IPS-11a (cell line): ENCODE data around the gene ASCC1.
"Not testable (repeated sequence)": the region's sequence is repeated elsewhere in the genome, so short reads cannot be mapped to it uniquely, and the experiment has no call there.

Experiments used
- H3K4me3 ChIP-seq: one replicate; pipeline ENCODE4 v1.5.1; 2013; ENCODE audit warnings: low read depth, low read length, control low read depth

The ASCC1 gene

DNA sequence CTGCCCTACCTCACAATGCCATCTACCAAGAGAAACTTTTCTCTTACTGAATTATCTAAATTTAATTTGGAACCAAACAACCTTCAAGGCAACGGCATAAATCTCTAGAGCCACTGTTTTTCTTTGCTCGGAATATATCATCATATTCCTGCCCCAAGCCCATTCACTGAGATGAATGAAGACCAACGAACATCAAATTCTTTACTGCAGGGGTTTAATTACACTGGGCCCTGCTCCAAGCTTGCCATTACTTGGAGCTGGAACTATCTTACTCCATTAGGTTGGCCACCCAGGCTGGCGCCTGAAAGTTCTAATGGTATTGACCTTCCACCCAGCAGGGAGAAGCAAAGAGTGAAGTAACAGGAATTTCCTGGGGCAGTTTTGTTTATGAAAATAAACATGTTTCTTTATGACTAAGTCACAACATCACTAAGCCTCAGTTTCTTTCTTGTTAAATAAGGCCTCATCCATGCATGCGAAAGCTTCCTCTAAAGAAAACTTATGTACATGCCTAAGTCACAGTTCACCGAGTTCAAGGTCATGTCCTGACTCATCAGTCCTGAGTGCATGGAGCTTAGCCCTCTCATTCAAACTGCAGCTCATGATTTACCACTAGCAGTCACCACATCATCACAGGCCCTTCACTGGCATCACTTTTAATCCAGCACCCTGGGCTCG, 42.3 kb downstream of the ASCC1 start:
- no peak overlapping the region for H3K4me3 ChIP-seq

DNA sequence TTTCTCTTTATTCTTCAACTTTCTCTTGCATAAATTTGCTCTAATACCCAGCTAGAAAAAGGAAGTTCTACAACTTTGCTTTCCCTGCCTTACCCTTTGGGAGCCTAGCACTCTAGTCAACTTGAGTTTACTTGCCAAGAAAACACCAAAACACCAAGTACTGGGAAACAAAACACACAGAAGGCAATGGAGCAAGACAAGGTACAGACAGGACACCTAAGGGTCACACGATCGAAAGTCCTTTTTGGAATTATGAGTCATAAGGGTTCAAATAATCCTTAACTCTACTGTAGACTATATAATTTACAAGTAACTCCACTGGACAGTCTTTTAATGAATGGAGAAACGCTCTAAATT, 42.8 kb downstream of the ASCC1 start:
- no peak overlapping the region for H3K4me3 ChIP-seq

DNA sequence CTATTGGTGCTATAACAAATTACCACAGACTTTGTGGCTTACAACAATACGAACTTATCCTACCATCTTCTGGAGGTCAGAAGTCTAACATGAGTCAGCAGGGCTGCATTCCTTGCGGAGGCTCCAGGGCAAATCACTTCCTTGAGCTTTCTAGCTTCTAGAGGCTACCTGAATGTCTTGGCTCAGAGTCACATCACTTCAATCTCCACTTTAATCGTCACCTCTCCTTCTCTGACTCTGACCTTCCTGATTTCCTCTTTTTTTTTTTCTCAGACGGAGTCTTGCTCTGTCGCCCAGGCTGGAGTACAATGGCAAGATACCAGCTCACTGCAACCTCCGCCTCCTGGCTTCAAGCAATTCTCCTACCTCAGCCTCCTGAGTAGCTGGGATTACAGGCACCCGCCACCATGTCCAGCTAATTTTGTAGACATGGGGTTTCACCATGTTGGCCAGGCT, 44.9 kb downstream of the ASCC1 start:
- no peak overlapping the region for H3K4me3 ChIP-seq

DNA sequence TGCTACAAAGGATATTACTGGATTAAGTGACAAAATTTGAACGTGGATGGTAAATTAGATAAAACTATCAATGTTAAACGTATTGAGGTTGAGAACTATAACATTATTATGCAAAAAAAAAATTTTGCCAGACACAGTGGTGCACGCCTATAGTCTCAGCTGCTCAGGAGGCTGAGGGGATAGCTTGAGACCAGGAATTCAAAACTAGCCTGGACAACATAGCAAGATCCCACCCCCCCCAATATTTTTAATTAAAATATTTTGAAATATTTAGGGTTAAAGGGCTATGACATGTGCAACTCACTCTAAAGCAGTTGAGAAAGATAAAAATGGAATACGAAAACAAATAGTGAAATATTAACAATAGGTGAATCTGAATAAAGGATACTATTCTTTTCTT, 45.3 kb downstream of the ASCC1 start:
- no peak overlapping the region for H3K4me3 ChIP-seq

- no peak overlapping the region for H3K4me3 ChIP-seq
Measured at GRCh38 chr10:72170263-72170662, 45.8 kb downstream of the ASCC1 start.

DNA sequence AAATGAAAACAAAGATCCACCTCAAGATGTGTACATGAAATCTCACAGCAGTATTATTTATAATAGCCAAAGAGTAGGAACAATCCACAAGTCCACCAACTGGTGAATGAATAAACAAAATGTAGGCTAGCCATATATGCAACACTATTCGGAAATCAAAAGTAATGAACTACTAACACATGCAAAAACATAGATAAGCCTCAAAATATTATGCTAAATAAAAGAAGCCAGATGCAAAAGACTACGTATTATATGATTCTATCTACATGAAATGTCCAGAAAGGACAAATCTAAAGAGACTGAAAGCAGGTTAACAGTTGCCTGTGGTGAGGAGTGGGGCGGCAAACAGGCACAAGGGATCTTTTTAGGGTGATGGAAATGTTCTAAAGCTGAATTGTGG, 49.0 kb downstream of the ASCC1 start:
- H3K4me3 ChIP-seq, result no peak overlapping the region

GRCh38 chr10:72164617-72165016, 51.5 kb downstream of the ASCC1 start:
- H3K4me3 ChIP-seq, result no peak overlapping the region

GRCh38 chr10:72162978-72163377, 53.1 kb downstream of the ASCC1 start:
- H3K4me3 ChIP-seq, result no peak overlapping the region

- no peak overlapping the region for H3K4me3 ChIP-seq
Measured at GRCh38 chr10:72158176-72158575, 57.9 kb downstream of the ASCC1 start.

- no peak overlapping the region for H3K4me3 ChIP-seq
Measured at GRCh38 chr10:72156223-72156622, 59.9 kb downstream of the ASCC1 start.

- H3K4me3 ChIP-seq, result no peak overlapping the region
Measured at GRCh38 chr10:72152286-72152685, 63.8 kb downstream of the ASCC1 start.

GRCh38 chr10:72150746-72151478, 65.2 kb downstream of the ASCC1 start:
- not testable (repeated sequence) for H3K4me3 ChIP-seq

- not testable (repeated sequence) for H3K4me3 ChIP-seq
Measured at GRCh38 chr10:72147324-72147584, 68.8 kb downstream of the ASCC1 start.

GRCh38 chr10:72146559-72147323, 69.3 kb downstream of the ASCC1 start:
- no peak overlapping the region for H3K4me3 ChIP-seq

- no peak overlapping the region for H3K4me3 ChIP-seq
Measured at GRCh38 chr10:72146071-72146470, 70.0 kb downstream of the ASCC1 start.

DNA sequence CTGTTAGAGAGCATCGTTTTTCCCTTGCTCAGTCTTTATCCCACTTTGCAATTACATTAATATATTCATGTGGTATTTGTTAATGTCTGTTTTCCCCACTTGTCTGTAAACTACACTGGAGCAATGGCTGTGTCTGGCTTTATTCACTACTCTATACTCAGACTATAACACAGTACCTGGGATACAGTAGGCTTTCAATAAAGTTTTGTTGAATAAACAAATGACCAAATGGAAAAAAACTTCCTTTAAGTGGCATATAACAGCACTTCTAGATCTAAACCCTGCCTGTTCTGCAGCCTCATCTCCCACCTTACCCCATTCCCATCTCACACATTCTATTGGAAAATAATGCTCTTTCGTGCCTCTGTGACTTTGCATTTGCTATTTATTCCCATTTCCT, 70.4 kb downstream of the ASCC1 start:
- H3K4me3 ChIP-seq, result no peak overlapping the region

DNA sequence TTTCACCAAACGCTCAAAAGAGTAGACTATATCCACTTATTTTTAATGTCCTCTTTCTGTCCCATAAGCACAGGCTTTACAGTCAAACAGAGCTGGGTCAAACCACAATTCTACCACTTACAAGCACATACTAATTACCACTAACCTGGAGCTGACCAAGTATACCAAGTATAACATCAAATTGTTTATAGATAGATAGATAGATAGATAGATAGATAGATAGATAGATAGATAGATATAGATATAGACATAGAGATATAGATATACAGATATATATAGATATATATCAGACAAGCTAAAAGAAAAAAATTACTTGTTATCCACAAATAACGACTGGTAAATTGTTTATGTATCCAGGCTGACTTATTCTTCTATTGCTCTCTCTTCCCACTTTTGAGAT, 75.2 kb downstream of the ASCC1 start:
- no peak overlapping the region for H3K4me3 ChIP-seq

DNA sequence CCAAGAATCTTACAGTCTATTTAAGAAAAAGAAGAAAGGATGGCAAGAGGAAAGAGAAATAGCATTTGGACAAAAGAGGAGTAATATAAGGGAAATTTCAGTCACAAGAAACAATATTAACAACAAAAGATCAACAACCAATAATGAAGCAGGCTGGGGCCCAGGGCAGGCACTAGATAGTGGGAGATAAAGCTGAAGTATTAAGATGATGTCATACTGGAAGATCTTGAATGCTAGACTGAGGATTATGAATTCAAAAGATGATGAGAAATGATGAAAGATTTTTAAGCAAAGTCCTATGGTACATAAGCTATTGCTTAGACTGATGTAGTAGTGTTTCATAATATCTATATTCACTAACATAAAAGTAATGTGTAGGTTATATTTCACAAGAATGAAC, 75.9 kb downstream of the ASCC1 start:
- H3K4me3 ChIP-seq, result no peak overlapping the region

DNA sequence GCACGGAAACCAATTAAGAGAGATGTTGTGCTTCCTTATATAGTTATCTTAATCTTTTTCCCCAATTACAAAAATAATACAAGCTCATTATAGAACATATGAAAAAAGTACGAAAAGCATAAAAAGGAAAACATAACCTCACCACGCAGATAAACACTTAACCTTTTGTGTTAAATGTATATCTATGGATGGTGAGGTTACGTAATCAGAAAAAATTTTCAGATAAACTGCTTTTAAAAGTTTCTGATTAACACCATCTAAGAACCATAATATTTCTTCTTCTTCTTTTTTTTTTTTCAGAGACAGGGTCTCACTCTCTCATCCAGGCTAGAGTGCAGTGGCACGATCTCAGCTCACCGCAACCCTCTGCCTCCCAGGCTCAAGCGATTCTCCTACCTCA, 78.5 kb downstream of the ASCC1 start:
- H3K4me3 ChIP-seq, result no peak overlapping the region

DNA sequence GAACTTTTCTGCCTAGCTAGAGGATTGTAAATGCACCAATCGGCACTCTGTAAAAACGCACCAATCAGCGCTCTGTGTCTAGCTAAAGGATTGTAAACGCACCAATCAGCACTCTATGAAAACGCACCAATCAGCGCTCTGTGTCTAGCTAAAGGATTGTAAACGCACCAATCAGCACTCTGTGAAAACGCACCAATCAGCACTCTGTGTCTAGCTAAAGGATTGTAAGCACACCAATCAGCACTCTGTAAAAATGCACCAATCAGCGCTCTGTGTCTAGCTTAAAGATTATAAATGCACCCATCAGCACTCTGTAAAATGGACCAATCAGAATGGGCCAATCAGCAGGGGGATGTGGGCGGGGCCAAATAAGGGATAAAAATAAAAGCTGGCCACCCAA, 79.9 kb downstream of the ASCC1 start:
- not testable (repeated sequence) for H3K4me3 ChIP-seq

- H3K4me3 ChIP-seq, result no peak overlapping the region
Measured at GRCh38 chr10:72134785-72135767, 81.0 kb downstream of the ASCC1 start.
